Activated T-helper 9 cell treated with anti-CD3 and anti-CD28 coated beads, Interleukin-2, amount 50 U/mL, for 16 hours (primary cell): ENCODE results near the gene CALCR.
"Not testable (repeated sequence)": the region's sequence is repeated elsewhere in the genome, so short reads cannot be mapped to it uniquely, and the experiment has no call there.

Source experiments
- DNase-seq: peaks from one replicate; pipeline ENCODE4 v3.0.0-alpha.2; 2020; ENCODE audit warnings: low read depth

Gene CALCR

GRCh38 chr7:93562106-93562505 lies 12.4 kb downstream of the CALCR start:
- DNase-seq: no peak

GRCh38 chr7:93559639-93560491 lies 14.7 kb downstream of the CALCR start:
- DNase-seq: no peak

- DNase-seq: no peak
Measured at GRCh38 chr7:93558705-93559614, 15.6 kb downstream of the CALCR start.

GRCh38 chr7:93551931-93552330 lies 22.6 kb downstream of the CALCR start:
- DNase-seq: no peak

- no peak for DNase-seq
Measured at GRCh38 chr7:93551063-93551895, 23.2 kb downstream of the CALCR start.

GRCh38 chr7:93547716-93548115 lies 26.8 kb downstream of the CALCR start:
- DNase-seq: no peak

GRCh38 chr7:93544691-93545090 lies 29.8 kb downstream of the CALCR start:
- no peak for DNase-seq

- DNase-seq: no peak
Measured at GRCh38 chr7:93538061-93538460, 36.5 kb downstream of the CALCR start.

- DNase-seq: no peak
Measured at GRCh38 chr7:93535616-93536015, 38.9 kb downstream of the CALCR start.

- no peak for DNase-seq
Measured at GRCh38 chr7:93530701-93531100, 43.8 kb downstream of the CALCR start.

- no peak for DNase-seq
Measured at GRCh38 chr7:93516834-93517233, 57.7 kb downstream of the CALCR start.

GRCh38 chr7:93515144-93515543 lies 59.4 kb downstream of the CALCR start:
- no peak for DNase-seq

GRCh38 chr7:93509303-93509702 lies 65.2 kb downstream of the CALCR start:
- no peak for DNase-seq

- no peak for DNase-seq
Measured at GRCh38 chr7:93503088-93503487, 71.4 kb downstream of the CALCR start.

GRCh38 chr7:93491860-93492259 lies 82.7 kb downstream of the CALCR start:
- DNase-seq: not testable (repeated sequence)

- DNase-seq: no peak
Measured at GRCh38 chr7:93476491-93477344, 97.8 kb downstream of the CALCR start.

- DNase-seq: no peak
Measured at GRCh38 chr7:93475811-93476210, 98.7 kb downstream of the CALCR start.

GRCh38 chr7:93471456-93471855 lies 103.1 kb downstream of the CALCR start:
- no peak for DNase-seq

- no peak for DNase-seq
Measured at GRCh38 chr7:93463764-93464163, 110.8 kb downstream of the CALCR start.

- no peak for DNase-seq
Measured at GRCh38 chr7:93461350-93461749, 113.2 kb downstream of the CALCR start.

- no peak for DNase-seq
Measured at GRCh38 chr7:93453262-93453661, 121.3 kb downstream of the CALCR start.
